ENCODE measurements around the gene KCNA10. TPM values are rescaled to one million over a fixed set of nuclear protein-coding genes. Genes with fewer than 3 reads are reported as not detected.

KCNA10 gene
- total RNA-seq, 1 donor from 2014 or later, result not detected

- no peaks in the 10 kb centered on the region for H3K79me2 ChIP-seq (ENCODE audit: insufficient read depth, low read length)
- no peak overlapping the region for H3K27ac ChIP-seq (ENCODE audit: low read depth, low read length)
- H4K20me1 ChIP-seq (ENCODE audit: insufficient read depth, low read length), result no peaks in the 10 kb centered on the region
- H3K27me3 ChIP-seq (ENCODE audit: insufficient read depth, low read length), result peaks cover 10% of the 10 kb centered on the region
- Mint-ChIP-seq H3K9me3 (ENCODE audit: unreplicated experiment) (no peaks in the 10 kb centered on the region), H3K36me3 (ENCODE audit: low read depth, unreplicated experiment) (no peaks in the 10 kb centered on the region), H3K4me1 (ENCODE audit: low read depth, unreplicated experiment) (no peaks in the 10 kb centered on the region), H3K27me3 (ENCODE audit: low read depth, unreplicated experiment) (peaks cover 46% of the 10 kb centered on the region), H3K4me3 (ENCODE audit: unreplicated experiment) (no peak overlapping the region), H3K27ac (ENCODE audit: unreplicated experiment) (no peak overlapping the region)
- H3K9ac ChIP-seq (ENCODE audit: low read length), result no peak overlapping the region
- no peaks in the 10 kb centered on the region for H3K4me1 ChIP-seq (ENCODE audit: insufficient read depth, low read length)
- no peaks in the 10 kb centered on the region for H3K36me3 ChIP-seq (ENCODE audit: insufficient read depth, low read length)
- H3K9me3 ChIP-seq (ENCODE audit: insufficient read depth, low read depth, low read length), result no peaks in the 10 kb centered on the region
- no peak overlapping the region for H3K4me2 ChIP-seq (ENCODE audit: low read length)
- DNase-seq (ENCODE audit: low read depth) (no peak), FAIRE-seq (no peak)
- H3K4me3 ChIP-seq (ENCODE audit: insufficient read depth, low read depth, low read length), result no peak overlapping the region
- H2AFZ ChIP-seq (ENCODE audit: low read depth, low read length), result no peak overlapping the region
- TF ChIP-seq CTCF (IDR thresholded peaks at IDR 0.05; ENCODE audit: insufficient read depth, low read depth, low read length) (no peak), EZH2 (IDR thresholded peaks at IDR 0.05; ENCODE audit: insufficient read depth, low read length) (no peak)
Observed at GRCh38 chr1:110505596-110505995, 13.4 kb downstream of the KCNA10 start.

- H3K27me3 Mint-ChIP-seq (ENCODE audit: low read depth, unreplicated experiment), result peaks cover 49% of the 10 kb centered on the region
- no peak overlapping the region for H3K9ac ChIP-seq (ENCODE audit: low read length)
- no peaks in the 10 kb centered on the region for H3K36me3 ChIP-seq (ENCODE audit: insufficient read depth, low read length)
- H3K4me2 ChIP-seq (ENCODE audit: low read length), result no peak overlapping the region
- peaks cover 10% of the 10 kb centered on the region for H3K27me3 ChIP-seq (ENCODE audit: insufficient read depth, low read length)
- DNase-seq (ENCODE audit: low read depth), result no peak
- H2AFZ ChIP-seq (ENCODE audit: low read depth, low read length), result no peak overlapping the region
- no peaks in the 10 kb centered on the region for H3K4me1 Mint-ChIP-seq (ENCODE audit: low read depth, unreplicated experiment)
- no peaks in the 10 kb centered on the region for H3K9me3 ChIP-seq (ENCODE audit: insufficient read depth, low read depth, low read length)
- no peak overlapping the region for H3K27ac ChIP-seq (ENCODE audit: low read depth, low read length)
- H3K27ac Mint-ChIP-seq (ENCODE audit: unreplicated experiment), result no peak overlapping the region
- H3K9me3 Mint-ChIP-seq (ENCODE audit: unreplicated experiment), result peaks cover 2% of the 10 kb centered on the region
- FAIRE-seq, result no peak
- H3K79me2 ChIP-seq (ENCODE audit: insufficient read depth, low read length), result no peaks in the 10 kb centered on the region
- peaks cover 2% of the 10 kb centered on the region for H3K36me3 Mint-ChIP-seq (ENCODE audit: low read depth, unreplicated experiment)
- no peak for TF ChIP-seq EZH2 (IDR thresholded peaks at IDR 0.05; ENCODE audit: insufficient read depth, low read length)
- TF ChIP-seq CTCF (IDR thresholded peaks at IDR 0.05; ENCODE audit: insufficient read depth, low read depth, low read length), result no peak
- H3K4me3 ChIP-seq (ENCODE audit: insufficient read depth, low read depth, low read length), result no peak overlapping the region
- H3K4me3 Mint-ChIP-seq (ENCODE audit: unreplicated experiment), result no peak overlapping the region
- H4K20me1 ChIP-seq (ENCODE audit: insufficient read depth, low read length), result no peaks in the 10 kb centered on the region
- H3K4me1 ChIP-seq (ENCODE audit: insufficient read depth, low read length), result no peaks in the 10 kb centered on the region
Observed at GRCh38 chr1:110504226-110504625, 14.7 kb downstream of the KCNA10 start.

- Histone ChIP-seq H3K9me3 (ENCODE audit: insufficient read depth, low read depth, low read length) (no peaks in the 10 kb centered on the region), H3K79me2 (ENCODE audit: insufficient read depth, low read length) (no peaks in the 10 kb centered on the region), H3K4me3 (ENCODE audit: insufficient read depth, low read depth, low read length) (no peak overlapping the region), H3K9ac (ENCODE audit: low read length) (no peak overlapping the region), H4K20me1 (ENCODE audit: insufficient read depth, low read length) (no peaks in the 10 kb centered on the region), H3K4me1 (ENCODE audit: insufficient read depth, low read length) (no peaks in the 10 kb centered on the region), H2AFZ (ENCODE audit: low read depth, low read length) (no peak overlapping the region), H3K36me3 (ENCODE audit: insufficient read depth, low read length) (no peaks in the 10 kb centered on the region), H3K4me2 (ENCODE audit: low read length) (no peak overlapping the region), H3K27me3 (ENCODE audit: insufficient read depth, low read length) (peaks cover 10% of the 10 kb centered on the region), H3K27ac (ENCODE audit: low read depth, low read length) (no peak overlapping the region)
- Mint-ChIP-seq H3K9me3 (ENCODE audit: unreplicated experiment) (peaks cover 2% of the 10 kb centered on the region), H3K27ac (ENCODE audit: unreplicated experiment) (no peak overlapping the region), H3K27me3 (ENCODE audit: low read depth, unreplicated experiment) (peaks cover 52% of the 10 kb centered on the region), H3K4me1 (ENCODE audit: low read depth, unreplicated experiment) (no peaks in the 10 kb centered on the region), H3K4me3 (ENCODE audit: unreplicated experiment) (no peak overlapping the region), H3K36me3 (ENCODE audit: low read depth, unreplicated experiment) (peaks cover 2% of the 10 kb centered on the region)
- FAIRE-seq, result no peak
- no peak for DNase-seq (ENCODE audit: low read depth)
- no peak for TF ChIP-seq EZH2 (IDR thresholded peaks at IDR 0.05; ENCODE audit: insufficient read depth, low read length)
- TF ChIP-seq CTCF (IDR thresholded peaks at IDR 0.05; ENCODE audit: insufficient read depth, low read depth, low read length), result no peak
Observed at GRCh38 chr1:110503471-110503870, 15.5 kb downstream of the KCNA10 start.

Measured in astrocyte (in vitro differentiated cells and primary cell).